ENCODE measurements around the gene C1R.

GRCh38 chr12:7130701-7131501, 38.7 kb upstream of the C1R start:
- TF ChIP-seq CTCF (conservative IDR thresholded peaks at IDR 0.05 in 1 of 2, IDR thresholded peaks at IDR 0.05 in 1 of 2; ENCODE audit: extremely low read depth in 1 of 2, insufficient read depth in 1 of 2, low read depth in 1 of 2, low read length in 2 of 2) (no peak), EZH2 (IDR thresholded peaks at IDR 0.05; ENCODE audit: borderline replicate concordance, low read length) (no peak)

Data from mammary epithelial cell (primary cell).